A673 (cell line): Measurements from ENCODE around the gene ACSS2. TPM values are rescaled to one million over a fixed set of nuclear protein-coding genes. Genes with fewer than 3 reads are reported as not detected.

Experiments used
- BruUV-seq: library from RNA; stranded (reverse); fragments of 400-500 nt; replicated peaks from 2 replicates; lab custom pipeline; 2021; lab: Mats Ljungman, UMichigan
- CTCF ChIA-PET: fragments of 300-600 bp; sonication (Branson Sonifier 250); formaldehyde crosslinking; loops from one replicate; lab custom pipeline; 2022; ENCODE audit warnings: antibody characterized with exemption; lab: Charles Lee
- POLR2A ChIA-PET: fragments of 300-600 bp; sonication (Branson Sonifier 250); formaldehyde crosslinking; loops from one replicate; lab custom pipeline; 2022; ENCODE audit warnings: antibody characterized with exemption; ENCODE audit not compliant: low non-redundant PET; lab: Charles Lee
- DNase-seq: peaks from one replicate; pipeline ENCODE4 v3.0.0-alpha.2; 2015; ENCODE audit warnings: low spot score
- H3K27ac ChIP-seq: fragments of 200-600 bp; sonication (generic); 2 replicates; pipeline ENCODE4 v1.5.1; 2016; ENCODE audit warnings: mixed run types, low read depth, mild to moderate bottlenecking, mixed read lengths, antibody characterized with exemption, low read length; ENCODE audit not compliant: poor library complexity, severe bottlenecking
- H3K27me3 ChIP-seq: fragments of 200-600 bp; sonication (generic); replicated peaks from 2 replicates; pipeline ENCODE4 v1.6.1; 2017; ENCODE audit warnings: mixed run types, low read depth, mild to moderate bottlenecking, mixed read lengths, antibody characterized with exemption, low read length; ENCODE audit not compliant: insufficient read depth, poor library complexity
- H3K36me3 ChIP-seq: fragments of 200-600 bp; sonication (generic); 2 replicates; pipeline ENCODE4 v1.6.1; 2016; ENCODE audit warnings: mixed run types, mild to moderate bottlenecking, mixed read lengths, antibody characterized with exemption, low read length; ENCODE audit not compliant: insufficient read depth, poor library complexity, severe bottlenecking
- H3K4me1 ChIP-seq: fragments of 200-600 bp; sonication (generic); 2 replicates; pipeline ENCODE4 v1.6.1; 2017; ENCODE audit warnings: mixed run types, mild to moderate bottlenecking, mixed read lengths, antibody characterized with exemption, low read length; ENCODE audit not compliant: insufficient read depth, poor library complexity, severe bottlenecking
- H3K4me3 ChIP-seq: fragments of 200-600 bp; sonication (generic); 2 replicates; pipeline ENCODE4 v1.5.1; 2016; ENCODE audit warnings: low read depth, mixed run types, mild to moderate bottlenecking, mixed read lengths, low read length; ENCODE audit not compliant: poor library complexity, severe bottlenecking
- H3K9me3 ChIP-seq: fragments of 200-600 bp; sonication (generic); 2 replicates; pipeline ENCODE4 v1.6.1; 2016; ENCODE audit warnings: mixed run types, low read depth, mild to moderate bottlenecking, mixed read lengths, antibody characterized with exemption, low read length; ENCODE audit not compliant: poor library complexity, severe bottlenecking
- CTCF ChIP-seq: fragments of 300-800, 200-600 bp; sonication (generic); conservative IDR thresholded peaks from 2 replicates; pipeline ENCODE4 v1.5.1; 2017; ENCODE audit warnings: low read depth, mild to moderate bottlenecking, antibody characterized with exemption, low read length, moderate library complexity, mixed read lengths
- EZH2 ChIP-seq: fragments of 200-600 bp; sonication (generic); IDR thresholded peaks from 2 replicates; pipeline ENCODE4 v1.6.1; 2017; ENCODE audit warnings: borderline replicate concordance, low read depth, mild to moderate bottlenecking, mixed read lengths, antibody characterized with exemption, low read length; ENCODE audit not compliant: poor library complexity, severe bottlenecking
- intact Hi-C: fragments of 100-400 bp; cut with micrococcal nuclease; formaldehyde crosslinking; loops from one replicate; pipeline ENCODE4 v1.10.0; 2022; ENCODE audit not compliant: unreplicated experiment
- total RNA-seq: library from RNA; stranded (reverse); gene quantifications from 2 replicates; pipeline ENCODE4 v1.2.3, GENCODE V29; 2021

Gene ACSS2
- total RNA-seq, 1 experiment from 2014 or later: 28.7 TPM

DNA sequence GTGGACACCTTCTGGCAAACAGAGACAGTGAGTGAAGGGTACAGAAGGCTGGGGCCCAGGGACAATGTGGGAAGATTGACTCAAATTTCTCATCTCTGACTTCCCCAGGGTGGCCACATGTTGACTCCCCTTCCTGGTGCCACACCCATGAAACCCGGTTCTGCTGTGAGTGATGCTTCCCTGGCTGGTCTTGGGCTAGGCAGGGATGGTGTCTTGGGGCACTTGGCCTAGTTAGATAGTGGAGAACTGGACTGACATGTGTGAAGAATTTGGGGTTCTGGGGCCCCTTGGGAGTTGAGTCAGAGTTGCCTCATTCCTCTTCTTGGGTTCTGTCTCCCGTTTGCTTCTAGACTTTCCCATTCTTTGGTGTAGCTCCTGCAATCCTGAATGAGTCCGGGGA lies 45.0 kb downstream of the ACSS2 start:
- H3K4me1 ChIP-seq: peaks cover 3% of the 10 kb centered on the region
- H3K27me3 ChIP-seq: no peaks in the 10 kb centered on the region
- H3K4me3 ChIP-seq: no peak overlapping the region
- ChIA-PET POLR2A (interaction anchor here (0.6 kb wide), 1 partner anchor 248 kb away, joined by 8 read pairs; no protein-coding TSS in a partner anchor), CTCF (no interaction called here)
- intact Hi-C loops: no loop called here
- no TSS peak for BruUV-seq
- no peak for DNase-seq
- peaks cover 55% of the 10 kb centered on the region for H3K36me3 ChIP-seq
- H3K27ac ChIP-seq: no peak overlapping the region
- no peak for TF ChIP-seq EZH2
- no peak for TF ChIP-seq CTCF
- no peaks in the 10 kb centered on the region for H3K9me3 ChIP-seq

DNA sequence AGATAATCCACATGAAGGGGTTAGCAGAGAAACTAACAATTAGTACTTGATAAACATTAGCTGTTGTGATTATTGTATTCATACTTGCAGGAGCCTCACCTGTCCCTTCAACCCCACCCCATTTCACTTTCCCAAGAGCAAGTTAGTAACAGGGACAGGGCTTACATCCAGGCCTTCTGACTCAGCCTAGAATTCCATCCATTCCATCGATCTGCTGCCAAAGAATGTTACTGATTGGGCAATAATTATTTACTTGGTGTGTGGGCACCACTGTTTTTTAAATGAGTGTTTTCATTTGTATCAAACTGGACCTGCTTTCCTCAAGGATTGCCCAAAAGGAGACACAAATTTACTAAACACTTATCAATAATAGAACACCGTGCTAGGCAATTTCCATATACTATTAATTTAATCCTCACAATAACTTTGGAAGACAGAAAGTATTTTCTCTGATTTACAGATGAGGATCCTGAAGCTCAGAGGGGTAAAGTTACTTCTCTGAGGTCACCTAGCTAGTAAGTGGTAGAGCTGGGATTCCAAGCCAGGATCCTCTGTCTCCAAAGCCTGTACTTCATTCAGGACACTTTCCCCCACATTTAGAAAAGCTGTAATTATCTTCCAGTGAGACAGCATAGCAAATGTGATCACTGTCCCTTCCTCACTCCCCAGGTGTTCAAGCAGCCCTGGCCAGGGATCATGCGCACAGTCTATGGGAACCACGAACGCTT lies 46.4 kb downstream of the ACSS2 start:
- ChIA-PET CTCF (no interaction called here), POLR2A (no interaction called here)
- no TSS peak for BruUV-seq
- H3K36me3 ChIP-seq: peaks cover 67% of the 10 kb centered on the region
- intact Hi-C loops: no loop called here
- H3K4me3 ChIP-seq: no peak overlapping the region
- no peak overlapping the region for H3K27ac ChIP-seq
- H3K4me1 ChIP-seq: peaks cover 4% of the 10 kb centered on the region
- TF ChIP-seq EZH2 (no peak), CTCF (no peak)
- no peaks in the 10 kb centered on the region for H3K27me3 ChIP-seq
- no peaks in the 10 kb centered on the region for H3K9me3 ChIP-seq
- DNase-seq: no peak

DNA sequence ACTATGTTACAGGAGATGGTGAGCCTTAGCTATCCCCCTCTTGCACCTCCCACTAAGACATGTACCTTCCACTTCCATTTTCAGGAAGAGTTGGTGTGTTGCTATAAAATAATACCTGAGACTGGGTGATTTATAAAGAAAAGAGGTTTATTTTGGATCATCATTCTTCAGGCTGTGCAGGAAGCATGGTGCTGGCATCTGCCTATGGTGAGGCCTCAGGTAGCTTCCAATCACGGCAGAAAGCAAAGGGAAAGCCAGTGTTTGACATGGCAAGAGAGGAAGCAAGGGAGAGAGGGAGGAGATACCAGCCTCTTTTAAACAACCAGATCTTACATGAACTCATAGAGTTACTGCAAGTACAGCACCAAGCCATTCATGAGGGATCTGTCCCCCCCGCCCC lies 47.0 kb downstream of the ACSS2 start:
- ChIA-PET POLR2A (no interaction called here), CTCF (no interaction called here)
- no peaks in the 10 kb centered on the region for H3K27me3 ChIP-seq
- H3K36me3 ChIP-seq: peaks cover 73% of the 10 kb centered on the region
- no peak for TF ChIP-seq CTCF
- TF ChIP-seq EZH2: no peak
- DNase-seq: no peak
- no TSS peak for BruUV-seq
- intact Hi-C loops: no loop called here
- no peak overlapping the region for H3K27ac ChIP-seq
- no peaks in the 10 kb centered on the region for H3K9me3 ChIP-seq
- no peak overlapping the region for H3K4me3 ChIP-seq
- peaks cover 4% of the 10 kb centered on the region for H3K4me1 ChIP-seq
